ENCODE data around the gene CACNA1C. TPM values are rescaled to one million over a fixed set of nuclear protein-coding genes. Genes with fewer than 3 reads are reported as not detected.

CACNA1C gene
- total RNA-seq, 1 donor = 16.6 TPM

DNA sequence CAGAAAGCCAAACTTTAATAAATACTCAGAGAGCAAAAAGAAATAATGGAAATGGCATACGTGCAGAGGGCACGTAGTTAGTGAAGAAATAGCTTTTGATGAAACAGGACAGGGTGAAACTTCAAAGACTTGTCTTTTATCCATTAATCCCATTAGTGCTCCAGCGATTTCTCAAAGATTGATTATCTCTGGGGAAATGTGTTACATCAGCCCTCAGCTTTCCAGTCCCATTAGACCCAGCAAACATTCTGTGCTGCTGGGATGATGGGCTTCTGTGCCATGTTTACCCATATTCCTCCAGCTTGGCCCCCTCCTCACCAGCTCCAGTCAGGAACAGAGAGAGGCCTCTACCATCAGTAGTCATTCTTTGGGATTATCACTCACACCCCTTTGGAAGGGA lies 113.1 kb downstream of the CACNA1C start:
- no peak overlapping the region for H3K4me3 ChIP-seq (ENCODE audit: low read depth, low read length)
- no peak for DNase-seq (ENCODE audit: low read depth)
- TF ChIP-seq, protein P1, sequence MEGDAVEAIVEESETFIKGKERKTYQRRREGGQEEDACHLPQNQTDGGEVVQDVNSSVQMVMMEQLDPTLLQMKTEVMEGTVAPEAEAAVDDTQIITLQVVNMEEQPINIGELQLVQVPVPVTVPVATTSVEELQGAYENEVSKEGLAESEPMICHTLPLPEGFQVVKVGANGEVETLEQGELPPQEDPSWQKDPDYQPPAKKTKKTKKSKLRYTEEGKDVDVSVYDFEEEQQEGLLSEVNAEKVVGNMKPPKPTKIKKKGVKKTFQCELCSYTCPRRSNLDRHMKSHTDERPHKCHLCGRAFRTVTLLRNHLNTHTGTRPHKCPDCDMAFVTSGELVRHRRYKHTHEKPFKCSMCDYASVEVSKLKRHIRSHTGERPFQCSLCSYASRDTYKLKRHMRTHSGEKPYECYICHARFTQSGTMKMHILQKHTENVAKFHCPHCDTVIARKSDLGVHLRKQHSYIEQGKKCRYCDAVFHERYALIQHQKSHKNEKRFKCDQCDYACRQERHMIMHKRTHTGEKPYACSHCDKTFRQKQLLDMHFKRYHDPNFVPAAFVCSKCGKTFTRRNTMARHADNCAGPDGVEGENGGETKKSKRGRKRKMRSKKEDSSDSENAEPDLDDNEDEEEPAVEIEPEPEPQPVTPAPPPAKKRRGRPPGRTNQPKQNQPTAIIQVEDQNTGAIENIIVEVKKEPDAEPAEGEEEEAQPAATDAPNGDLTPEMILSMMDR (IDR thresholded peaks at IDR 0.05; ENCODE audit: insufficient read depth, low read length) = no peak

DNA sequence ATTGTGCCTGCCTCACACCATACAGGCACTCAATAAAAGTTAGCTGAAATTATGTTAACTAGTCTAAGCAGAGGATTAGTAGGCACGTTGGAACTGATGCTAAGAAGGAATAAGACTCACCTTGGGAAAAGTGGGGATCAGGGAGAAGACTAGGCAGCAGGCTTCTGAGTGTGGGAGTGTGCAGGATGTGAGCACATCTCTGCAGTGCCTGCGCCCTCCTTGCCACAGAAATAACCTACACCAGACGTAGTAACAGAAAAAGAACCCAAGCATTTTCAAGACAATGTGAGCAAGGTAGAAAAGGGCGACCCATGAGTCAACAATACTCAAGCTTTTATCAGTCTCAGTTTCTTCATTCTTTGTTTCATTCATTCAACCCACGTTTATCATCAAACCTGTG lies 113.9 kb downstream of the CACNA1C start:
- no peak overlapping the region for H3K4me3 ChIP-seq (ENCODE audit: low read depth, low read length)
- DNase-seq (ENCODE audit: low read depth) = no peak
- TF ChIP-seq, protein P1 (IDR thresholded peaks at IDR 0.05; ENCODE audit: insufficient read depth, low read length) = no peak

GRCh38 chr12:2167231-2167630 lies 114.4 kb downstream of the CACNA1C start:
- no peak for DNase-seq (ENCODE audit: low read depth)
- TF ChIP-seq, protein P1 (IDR thresholded peaks at IDR 0.05; ENCODE audit: insufficient read depth, low read length) = no peak
- no peak overlapping the region for H3K4me3 ChIP-seq (ENCODE audit: low read depth, low read length)

GRCh38 chr12:2168808-2169207 lies 116.0 kb downstream of the CACNA1C start:
- TF ChIP-seq, protein P1 (IDR thresholded peaks at IDR 0.05; ENCODE audit: insufficient read depth, low read length) = no peak
- DNase-seq (ENCODE audit: low read depth) = no peak
- no peak overlapping the region for H3K4me3 ChIP-seq (ENCODE audit: low read depth, low read length)

- no peak for DNase-seq (ENCODE audit: low read depth)
- H3K4me3 ChIP-seq (ENCODE audit: low read depth, low read length) = no peak overlapping the region
- TF ChIP-seq, protein P1 (IDR thresholded peaks at IDR 0.05; ENCODE audit: insufficient read depth, low read length) = no peak
Measured at GRCh38 chr12:2169489-2169888, 116.7 kb downstream of the CACNA1C start.

GRCh38 chr12:2169940-2170339 lies 117.2 kb downstream of the CACNA1C start:
- no peak overlapping the region for H3K4me3 ChIP-seq (ENCODE audit: low read depth, low read length)
- TF ChIP-seq, protein P1 (IDR thresholded peaks at IDR 0.05; ENCODE audit: insufficient read depth, low read length) = no peak
- peak; percentile 70 for DNase-seq (ENCODE audit: low read depth)

DNA sequence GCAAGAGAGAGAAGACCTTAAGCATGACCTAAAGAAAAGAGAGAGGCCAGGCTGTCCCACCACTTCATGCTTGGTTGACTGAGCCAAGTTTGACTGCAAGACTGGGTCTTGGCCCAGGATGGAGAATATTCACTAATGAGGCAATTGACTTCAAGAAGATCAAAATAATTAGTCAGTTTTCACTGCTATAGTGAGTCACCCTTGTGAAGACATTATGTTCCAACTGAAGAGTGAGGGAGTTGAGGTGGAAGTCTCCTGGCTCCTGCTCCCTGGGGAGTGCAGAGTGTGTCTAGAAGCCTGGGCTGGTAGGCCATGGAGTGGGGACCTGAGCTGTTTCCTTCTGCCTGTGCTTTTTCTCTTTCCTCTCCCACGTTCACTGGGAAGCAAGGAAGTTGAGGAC lies 117.6 kb downstream of the CACNA1C start:
- peak; percentile 57 for DNase-seq (ENCODE audit: low read depth)
- TF ChIP-seq, protein P1 (IDR thresholded peaks at IDR 0.05; ENCODE audit: insufficient read depth, low read length) = no peak
- no peak overlapping the region for H3K4me3 ChIP-seq (ENCODE audit: low read depth, low read length)

All from fibroblast of the aortic adventitia (primary cell).